Germinal center (tissue), 1 donor: ENCODE measurements around the gene TTC16.

ENCODE experiments used
- DNase-seq: peaks from one replicate; pipeline ENCODE4 v3.0.0; 2012; ENCODE audit warnings: mixed read lengths, low spot score

Gene TTC16

GRCh38 chr9:127722055-127722745 is 6.3 kb downstream of the TTC16 start:
- no peak for DNase-seq

- no peak for DNase-seq
These were observed 7.1 kb downstream of the TTC16 start for GRCh38 chr9:127723013-127723412.

GRCh38 chr9:127723444-127723843 is 7.6 kb downstream of the TTC16 start:
- DNase-seq: no peak

DNA sequence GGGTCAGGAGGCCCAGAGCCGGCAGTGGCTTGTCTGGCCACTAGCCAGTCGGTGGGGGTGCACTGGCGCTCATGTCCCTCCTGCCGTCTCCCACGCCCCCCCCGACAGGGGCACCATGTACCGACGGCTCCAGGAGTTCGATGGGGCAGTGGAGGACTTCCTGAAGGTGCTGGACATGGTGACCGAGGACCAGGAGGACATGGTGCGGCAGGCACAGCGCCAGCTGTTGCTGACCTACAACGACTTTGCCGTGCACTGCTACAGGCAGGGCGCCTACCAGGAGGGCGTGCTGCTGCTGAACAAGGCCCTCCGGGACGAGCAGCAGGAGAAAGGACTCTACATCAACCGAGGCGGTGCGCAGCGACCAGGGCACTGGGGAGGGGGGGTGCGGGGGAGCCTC is 8.1 kb downstream of the TTC16 start:
- no peak for DNase-seq

- no peak for DNase-seq
These were observed 11.0 kb downstream of the TTC16 start for GRCh38 chr9:127726871-127727270.

DNA sequence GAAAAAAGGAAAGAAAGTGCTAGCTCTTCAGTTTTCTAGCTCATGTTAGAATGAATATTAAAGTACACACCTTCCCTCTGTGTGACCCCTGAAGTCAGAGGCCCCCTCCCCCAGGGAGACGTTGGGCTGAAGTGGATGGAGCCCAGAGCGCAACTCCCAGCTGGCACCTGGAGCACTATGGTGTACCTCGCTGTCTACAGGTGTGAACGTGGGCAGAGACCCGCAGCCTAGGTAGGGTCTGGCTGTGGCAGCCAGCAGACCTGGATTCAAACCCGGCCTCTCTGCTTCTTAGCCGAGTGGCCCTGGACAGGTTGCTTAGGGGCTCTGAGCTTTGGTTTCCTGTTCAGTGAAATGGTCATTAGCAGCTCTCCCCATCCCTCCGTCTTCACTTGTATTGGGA is 12.9 kb downstream of the TTC16 start:
- no peak for DNase-seq

GRCh38 chr9:127729522-127730256 is 13.8 kb downstream of the TTC16 start:
- no peak for DNase-seq

DNA sequence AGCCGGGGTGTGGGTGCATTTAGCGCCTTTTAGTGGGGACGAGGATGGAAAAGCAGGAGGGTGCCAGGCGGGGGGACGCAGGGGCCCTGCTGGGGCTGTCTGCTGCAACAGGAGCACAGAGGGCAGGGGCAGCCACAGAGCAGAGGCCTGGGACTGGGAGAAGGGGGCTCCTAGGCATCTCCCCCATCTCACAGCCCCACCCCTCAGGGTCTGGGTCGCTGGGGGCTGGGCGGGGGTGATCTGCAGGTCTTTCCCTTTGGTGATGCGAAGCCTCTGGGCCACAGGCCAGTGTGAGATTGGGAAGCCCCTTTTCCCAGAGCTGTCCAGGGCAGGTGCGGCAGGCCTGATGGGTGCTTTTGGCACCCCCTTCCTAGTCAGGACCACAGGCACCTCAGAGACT is 14.4 kb downstream of the TTC16 start:
- no peak for DNase-seq

GRCh38 chr9:127730799-127731410 is 15.0 kb downstream of the TTC16 start:
- no peak for DNase-seq

DNA sequence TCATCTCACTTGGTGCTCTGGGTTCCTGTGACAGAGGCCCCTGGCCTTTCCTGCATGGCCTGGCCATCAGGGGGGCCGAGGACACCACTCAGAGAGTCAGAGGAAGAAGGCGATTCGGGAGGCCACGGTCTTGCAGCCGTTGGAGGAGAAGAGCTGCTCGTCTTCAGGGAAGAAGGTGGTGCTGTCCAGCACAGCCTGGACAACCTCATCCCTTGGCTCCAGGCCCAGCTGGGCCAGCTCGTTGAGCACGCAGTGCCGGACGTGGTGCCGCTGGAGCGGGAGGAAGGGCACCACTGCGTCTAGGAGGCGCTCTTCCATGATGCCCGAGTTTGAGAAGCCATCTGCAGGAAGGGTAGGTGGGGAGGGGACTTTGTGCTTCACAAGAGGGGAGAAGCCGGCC is 16.1 kb downstream of the TTC16 start:
- DNase-seq: no peak

- no peak for DNase-seq
These were observed 16.6 kb downstream of the TTC16 start for GRCh38 chr9:127732444-127732843.

- DNase-seq: no peak
These were observed 17.7 kb downstream of the TTC16 start for GRCh38 chr9:127733614-127734013.

- DNase-seq: no peak
These were observed 18.4 kb downstream of the TTC16 start for GRCh38 chr9:127734247-127734746.

DNA sequence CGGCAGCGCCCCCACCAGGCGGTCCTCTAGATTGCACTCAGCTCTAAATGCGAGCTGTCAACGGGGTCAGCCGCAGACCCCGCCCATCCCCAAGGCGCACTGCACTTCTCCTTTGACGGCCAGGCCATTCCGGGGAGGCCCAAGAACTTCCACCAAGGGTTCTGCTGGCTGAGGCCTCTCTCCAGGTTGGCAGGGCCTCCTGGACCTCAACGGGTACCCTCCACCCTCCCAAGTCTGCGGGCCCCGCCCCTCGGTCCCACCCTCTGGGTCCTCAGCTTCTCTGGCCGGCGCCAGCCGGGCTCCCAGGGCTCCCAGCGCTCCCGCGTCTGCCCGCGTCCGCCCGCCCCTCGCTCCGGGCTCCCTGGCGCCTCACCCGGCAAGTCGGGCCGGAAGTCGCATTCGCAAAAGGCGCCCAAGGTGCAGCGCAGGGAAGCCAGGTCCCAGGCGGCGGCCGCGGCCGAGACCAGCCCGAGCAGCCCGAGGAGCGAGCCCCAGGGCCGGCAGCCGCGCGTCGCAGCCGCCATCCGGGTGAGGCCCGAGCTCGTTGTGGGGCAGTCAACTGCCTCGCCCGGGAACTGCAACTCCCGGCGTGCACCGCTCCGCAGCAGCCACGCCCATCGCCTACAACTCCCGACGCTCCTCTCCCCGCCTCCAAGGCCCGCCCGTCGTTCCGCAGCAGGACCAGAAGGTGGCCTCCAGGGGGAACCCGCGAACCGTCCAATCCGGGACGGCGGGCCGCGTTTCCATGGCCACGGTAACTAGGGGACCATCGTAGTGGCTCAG is 19.1 kb downstream of the TTC16 start, which contains the start of gene TOR2A:
Gene TOR2A (minus strand): TSS at position 548 of the 783 bp plus-strand sequence. CDS start 24 bp downstream, at position 524.
- peak; percentile 98 for DNase-seq

DNA sequence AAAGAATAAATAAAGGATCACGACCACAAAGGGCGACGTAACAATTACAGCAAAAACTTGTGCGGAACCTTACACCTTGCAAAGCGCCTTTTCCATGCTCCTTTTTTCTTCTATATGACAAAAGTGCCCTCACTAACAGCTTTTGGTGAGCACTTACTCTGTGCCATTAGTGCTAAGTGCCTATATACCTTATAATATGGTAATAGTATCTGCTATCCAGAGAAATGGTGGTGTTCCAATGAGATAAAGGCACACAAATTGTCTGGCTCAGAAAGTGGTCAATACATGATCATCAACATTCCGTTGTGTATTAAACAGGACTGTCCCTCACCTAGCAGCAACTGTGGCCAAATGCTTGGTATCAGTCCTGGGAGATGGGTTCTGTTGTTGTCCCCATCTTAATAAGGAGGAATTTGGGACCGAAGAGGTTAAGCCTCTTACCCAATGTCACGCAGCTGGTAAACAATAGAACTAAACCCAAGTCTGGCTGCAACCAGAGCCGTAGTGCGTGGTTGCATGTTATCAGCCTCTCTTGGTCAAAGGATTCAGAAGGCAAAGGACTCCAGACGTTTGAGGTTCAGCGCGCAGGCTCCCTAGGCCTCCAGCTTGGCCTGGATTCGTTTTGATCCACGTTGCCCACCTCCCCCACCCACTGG is 19.8 kb downstream of the TTC16 start:
- no peak for DNase-seq

DNA sequence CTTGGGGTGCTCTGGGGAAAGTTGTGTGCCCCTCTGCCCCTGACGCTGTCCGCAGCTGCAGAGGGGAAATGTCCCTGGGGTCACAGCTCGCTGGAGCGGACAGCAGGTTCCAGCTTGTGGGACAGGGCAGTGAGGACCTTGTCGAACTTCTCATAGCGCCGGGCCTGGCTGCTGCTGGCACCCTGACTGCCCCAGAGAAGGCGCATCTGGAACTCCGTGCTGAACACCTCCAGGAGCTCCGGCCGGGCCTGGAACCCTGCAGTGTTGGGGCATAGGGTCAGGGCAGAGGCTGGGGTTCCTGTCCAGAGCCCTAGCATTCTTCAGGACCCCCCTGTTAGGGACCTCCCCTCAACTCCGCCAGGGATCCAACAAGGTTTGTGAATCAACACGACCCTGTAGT is 22.8 kb downstream of the TTC16 start:
- no peak for DNase-seq

GRCh38 chr9:127739614-127740330 is 23.9 kb downstream of the TTC16 start:
- no peak for DNase-seq

- no peak for DNase-seq
These were observed 26.1 kb downstream of the TTC16 start for GRCh38 chr9:127741831-127742434.

DNA sequence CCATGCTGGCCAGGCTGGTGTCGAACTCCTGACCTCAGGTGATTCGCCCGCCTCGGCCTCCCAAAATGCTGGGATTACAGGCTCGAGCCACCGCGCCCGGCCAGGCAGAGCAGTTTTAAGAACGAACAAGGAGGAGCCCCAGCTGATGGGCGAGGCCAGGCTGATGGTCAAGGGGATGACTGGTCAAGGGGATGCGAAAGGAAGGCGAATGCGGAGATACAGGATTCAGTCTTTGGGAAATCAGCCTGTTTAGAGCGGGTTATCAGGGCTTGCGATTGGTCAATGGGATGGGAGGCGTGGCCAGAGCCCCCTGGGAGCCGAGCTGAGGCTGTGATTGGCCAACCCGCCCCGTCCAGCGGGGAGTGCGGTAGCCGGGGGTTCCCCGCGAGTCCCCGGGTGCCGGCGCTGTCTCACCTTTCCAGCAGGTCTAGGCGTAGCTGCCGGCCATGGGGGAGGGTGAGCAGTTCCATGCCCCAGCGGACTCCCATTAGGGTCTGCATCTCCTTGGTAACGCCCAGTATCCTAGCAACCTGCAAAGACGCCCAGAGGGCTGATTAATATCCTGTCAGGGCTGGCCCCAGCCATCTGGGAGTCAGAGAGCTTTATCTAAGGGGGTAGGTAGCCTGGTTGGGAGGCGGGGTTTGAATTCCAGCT is 26.7 kb downstream of the TTC16 start:
- no peak for DNase-seq
